ENCODE data around the gene SH3D21.

The SH3D21 gene

DNA sequence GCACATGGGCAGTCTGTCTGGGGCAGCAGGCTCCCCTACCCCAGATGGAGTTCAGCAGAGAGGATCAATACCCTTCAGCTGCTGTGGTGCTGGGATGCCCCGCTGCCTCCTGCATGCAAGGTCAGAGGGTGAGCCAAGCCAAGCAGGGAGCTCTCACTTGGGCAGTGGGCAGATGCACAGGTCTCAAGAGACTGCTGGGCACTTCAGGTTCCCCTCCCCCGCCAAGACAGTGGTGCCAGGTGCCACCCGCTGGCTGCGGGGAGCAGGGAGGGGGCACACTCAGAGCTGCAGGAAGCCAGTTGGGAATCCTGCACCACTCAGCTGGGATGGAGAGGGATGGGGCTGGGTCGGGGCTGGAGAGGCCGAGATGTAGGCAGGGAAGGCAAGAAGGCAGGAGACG lies 33.0 kb downstream of the SH3D21 start:
- DNase-seq = no peak

DNA sequence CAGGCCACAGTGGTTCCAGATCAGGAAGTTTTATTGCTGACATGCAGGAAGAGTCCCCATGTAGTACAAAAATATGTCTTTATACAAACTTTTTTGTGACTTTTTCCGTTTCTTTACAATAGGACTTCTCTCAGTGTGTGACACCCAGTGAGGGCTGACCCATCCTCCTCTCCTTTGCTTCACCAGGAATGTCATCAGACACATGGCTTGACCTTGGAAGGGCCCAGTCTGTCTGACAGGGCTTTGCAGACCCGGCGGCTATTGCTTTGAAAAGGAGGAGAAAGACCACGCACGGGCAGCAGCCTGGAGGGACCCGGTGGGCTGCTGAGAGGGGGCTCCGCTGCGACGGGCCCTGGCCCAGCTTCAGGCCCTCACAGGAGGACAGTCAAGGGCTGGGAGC lies 33.4 kb downstream of the SH3D21 start:
- DNase-seq = no peak

DNA sequence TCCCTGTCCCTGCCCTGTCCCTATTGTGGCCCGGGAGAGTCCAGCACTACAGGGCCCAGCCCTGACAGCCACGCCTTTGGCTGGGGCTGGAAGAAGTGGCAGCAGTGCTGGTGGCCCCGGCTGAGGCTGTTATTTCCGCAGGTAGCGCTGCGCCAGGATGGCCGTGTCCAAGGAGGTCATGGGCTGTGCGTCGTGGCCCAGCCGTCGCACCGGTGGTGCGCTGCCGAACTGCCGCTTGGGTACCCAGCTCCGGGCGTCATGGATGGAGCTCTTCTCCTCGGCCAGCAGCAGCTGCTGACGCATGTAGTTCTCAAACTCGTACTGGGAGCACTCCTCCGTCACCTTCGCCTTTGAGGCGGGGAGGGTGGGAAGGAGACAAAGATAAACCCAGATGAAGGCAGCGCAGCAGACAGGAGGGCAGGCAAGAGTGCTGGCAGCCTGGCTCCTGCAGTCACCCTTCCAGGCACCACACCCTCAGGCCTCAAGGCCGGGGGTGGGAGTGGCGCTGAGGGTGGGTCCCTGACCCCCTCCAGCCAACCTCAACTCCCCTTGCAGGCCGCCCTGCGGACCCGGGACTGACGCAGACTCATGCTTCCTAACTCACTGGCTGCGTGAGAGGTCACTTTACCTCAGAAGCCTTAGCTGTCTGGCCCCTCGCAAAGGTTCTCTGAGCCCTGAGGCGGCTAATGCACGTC lies 35.6 kb downstream of the SH3D21 start:
- no peak for DNase-seq

DNA sequence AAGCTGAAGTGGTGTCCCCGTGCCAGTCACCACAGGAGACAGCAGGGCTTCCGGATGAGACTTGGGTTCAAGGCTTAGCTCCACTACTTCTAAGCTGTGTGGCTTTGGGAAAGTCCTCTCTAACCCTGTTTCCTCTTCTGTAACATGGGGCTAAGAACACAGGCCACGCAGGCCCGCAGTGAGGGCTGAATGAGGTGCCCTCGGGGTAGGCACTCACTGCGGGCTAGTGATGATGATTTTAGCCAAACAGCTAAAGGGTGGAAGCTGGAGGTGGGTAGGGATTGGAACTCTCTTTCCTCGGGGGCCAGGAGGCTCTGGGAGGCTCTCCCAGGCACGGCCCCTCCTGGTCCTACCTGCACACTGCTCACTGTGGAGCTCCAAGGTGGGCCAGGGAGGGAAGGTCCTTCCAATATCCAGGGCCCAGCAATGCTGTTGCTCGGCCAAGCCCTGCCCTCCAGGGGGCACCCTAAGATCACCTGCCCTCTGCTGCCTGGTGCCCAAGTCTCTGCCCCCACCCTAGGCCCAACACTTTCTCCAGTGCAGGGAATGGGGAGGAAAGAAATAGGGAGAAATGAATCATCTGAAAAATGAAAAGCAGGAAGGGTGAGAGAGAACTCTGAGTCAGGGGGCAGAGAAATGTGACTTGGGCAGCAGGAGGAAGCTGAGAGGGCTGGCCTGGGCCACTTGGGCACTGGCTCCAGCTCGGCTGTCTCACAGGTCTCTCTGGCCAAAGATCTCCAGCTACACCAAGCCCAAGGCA lies 36.4 kb downstream of the SH3D21 start:
- no peak for DNase-seq

DNA sequence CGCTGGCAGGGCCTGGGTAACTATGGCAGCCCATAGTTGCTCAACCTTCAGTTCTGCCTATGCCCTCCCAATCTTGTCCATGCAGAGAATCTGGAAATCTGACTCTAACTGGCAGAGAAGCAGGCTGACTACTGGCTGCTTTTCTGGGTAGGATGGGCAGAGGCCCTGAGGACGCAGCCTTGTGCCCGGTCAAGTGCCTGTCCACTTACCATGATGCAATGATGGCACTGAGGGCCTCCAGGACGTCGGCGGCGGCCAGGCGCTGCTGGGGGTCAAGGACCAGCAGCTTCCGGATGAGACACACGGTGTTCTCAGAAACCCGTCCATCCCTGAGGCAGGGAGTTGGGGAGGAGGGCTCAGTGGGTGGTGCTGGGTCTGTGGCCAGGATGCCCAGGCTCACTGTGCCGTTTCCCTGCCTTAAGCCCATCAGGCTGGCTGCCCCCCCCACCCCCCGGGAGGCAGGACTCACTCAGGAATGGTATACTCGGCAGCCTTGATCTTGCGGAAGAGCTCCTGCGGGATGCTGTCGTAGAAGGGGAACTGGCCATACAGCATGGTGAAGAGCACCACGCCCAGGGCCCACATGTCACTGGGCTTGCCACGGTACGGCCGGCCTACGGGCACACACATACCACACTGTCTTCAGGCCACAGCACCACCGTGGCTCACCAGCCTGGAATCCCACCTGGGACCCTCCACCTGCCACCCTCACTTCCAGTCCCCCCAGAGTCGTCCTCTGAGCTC lies 37.7 kb downstream of the SH3D21 start:
- DNase-seq = no peak

DNA sequence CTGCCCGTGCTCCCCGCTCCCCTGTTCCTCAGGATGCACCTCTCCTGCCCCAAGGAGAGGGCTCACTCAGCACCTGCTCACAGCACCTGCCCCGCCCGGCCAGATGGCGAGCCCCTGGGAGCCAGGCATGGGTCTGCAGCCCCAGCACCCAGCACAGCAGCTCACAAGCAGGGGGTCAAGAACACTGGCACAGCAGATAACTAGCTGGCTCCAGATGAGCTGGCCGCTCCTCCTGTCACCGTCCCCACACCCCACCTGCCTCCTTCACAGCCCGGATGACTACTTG lies 38.2 kb downstream of the SH3D21 start:
- no peak for DNase-seq

DNA sequence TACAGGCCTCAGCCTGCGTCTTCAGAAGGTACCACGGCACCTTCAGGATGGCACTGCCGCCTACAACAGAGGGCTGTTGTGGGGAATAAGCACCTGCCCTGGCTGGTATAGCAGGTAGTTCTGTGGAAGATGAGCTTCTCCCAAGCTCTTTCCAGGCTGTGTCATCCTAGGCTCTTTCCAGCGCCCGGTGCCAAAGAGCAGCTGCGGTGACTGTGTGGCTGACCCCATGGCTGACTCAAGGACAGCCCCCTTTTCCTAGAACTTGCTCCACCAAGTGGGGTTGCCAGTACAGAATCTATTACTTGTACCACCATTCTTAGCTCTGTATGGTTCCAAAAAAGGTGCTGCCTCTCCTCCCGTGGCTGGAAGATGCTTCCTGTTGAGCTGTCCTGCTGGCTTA lies 39.2 kb downstream of the SH3D21 start:
- no peak for DNase-seq

DNA sequence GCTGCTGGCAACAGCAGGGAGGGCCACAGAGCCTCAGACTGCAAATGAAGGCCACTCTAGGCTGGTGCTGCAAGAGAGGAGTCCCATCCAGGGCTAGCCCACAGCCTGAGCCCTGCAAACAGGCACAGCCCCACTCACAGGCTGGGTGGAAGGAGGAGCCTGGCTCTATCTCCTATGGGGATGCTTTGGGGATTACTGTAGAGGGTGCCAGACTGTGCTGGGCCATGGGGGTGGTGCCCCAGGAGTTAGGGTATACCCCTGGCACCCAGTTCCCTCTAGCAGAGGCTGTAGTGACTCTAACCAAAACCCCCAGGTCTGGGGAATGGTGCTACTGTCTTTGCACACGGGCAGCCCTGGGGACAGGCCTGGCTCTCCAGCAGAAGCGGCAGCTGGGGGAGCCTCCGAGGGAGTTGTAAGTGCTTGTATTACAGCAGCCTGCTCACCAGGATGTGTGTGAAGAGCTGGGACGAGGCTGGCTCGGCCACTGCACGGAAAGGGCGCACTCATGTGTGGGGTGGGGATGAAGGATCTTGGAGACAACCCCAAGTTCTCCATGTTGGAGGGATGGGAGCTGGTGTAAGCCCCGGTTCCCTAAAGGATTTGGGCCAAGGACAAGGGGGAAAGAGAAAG lies 40.7 kb downstream of the SH3D21 start:
- no peak for DNase-seq

DNA sequence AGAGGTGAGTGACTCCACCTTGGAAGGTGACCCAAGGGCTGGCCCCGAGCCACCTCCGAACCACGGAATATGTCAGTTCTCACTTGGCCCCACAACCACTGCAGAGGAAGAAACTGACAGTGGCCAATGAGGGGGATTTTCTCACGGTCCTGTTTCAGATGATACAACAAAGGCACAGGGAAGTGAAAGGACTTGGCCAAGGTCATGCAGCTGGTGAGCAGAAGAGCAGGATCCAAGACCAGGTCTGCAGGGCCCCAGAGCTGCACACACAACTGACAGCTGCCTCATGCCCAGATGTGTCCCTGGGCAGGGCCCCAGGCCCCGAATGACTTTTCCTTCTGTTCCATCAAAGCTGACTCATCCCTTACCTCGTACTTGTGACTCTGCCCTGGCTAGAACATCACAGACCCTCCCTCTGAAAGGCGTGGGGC lies 43.1 kb downstream of the SH3D21 start:
- no peak for DNase-seq

DNA sequence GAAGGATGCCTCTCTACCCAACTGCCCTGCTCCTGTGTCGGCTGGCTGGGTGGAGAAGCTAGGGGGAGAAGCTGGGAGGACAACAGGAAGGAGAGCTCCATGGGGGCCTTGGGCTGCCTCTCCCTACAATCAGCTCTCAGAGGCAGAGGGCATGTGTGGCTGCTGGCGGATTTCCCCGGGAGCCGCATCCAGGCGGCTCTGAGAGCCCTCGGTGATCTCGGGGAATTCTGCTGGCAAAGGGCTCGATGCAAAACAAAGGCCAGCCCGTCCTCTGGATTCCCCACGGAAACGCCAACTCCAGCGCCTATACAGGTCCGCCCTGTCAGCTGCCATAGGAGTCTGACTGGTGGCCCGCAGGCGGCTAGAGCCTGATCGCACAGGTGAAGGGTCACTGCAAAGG lies 43.7 kb downstream of the SH3D21 start:
- no peak for DNase-seq

DNA sequence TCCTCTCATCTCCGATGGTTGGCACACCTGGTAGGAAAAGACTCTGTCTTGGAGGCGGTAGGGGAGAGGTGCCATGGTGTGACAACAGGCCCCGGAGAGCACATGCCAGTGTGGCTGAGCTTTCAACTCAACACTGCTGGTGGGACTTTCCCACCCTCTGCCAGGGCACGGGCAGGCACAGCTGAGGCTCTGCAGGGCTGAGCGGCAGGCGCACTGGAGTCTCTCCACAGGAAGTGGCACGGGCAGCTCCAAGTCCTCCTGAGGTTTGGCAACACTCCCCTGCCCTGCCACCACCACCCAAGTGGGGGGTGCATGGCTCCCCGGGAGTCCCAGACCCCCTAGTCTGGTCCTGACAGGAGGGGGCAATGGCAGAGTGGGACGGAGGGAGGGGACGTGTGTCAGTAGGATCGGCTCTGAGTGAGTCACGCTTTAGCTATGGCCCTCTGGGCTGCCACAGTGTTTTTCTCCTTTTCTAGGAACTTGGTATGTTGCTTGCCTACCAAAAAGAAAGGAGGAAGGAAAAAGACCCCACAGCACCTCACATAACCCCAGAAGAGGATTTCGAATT lies 44.6 kb downstream of the SH3D21 start:
- DNase-seq = no peak

DNA sequence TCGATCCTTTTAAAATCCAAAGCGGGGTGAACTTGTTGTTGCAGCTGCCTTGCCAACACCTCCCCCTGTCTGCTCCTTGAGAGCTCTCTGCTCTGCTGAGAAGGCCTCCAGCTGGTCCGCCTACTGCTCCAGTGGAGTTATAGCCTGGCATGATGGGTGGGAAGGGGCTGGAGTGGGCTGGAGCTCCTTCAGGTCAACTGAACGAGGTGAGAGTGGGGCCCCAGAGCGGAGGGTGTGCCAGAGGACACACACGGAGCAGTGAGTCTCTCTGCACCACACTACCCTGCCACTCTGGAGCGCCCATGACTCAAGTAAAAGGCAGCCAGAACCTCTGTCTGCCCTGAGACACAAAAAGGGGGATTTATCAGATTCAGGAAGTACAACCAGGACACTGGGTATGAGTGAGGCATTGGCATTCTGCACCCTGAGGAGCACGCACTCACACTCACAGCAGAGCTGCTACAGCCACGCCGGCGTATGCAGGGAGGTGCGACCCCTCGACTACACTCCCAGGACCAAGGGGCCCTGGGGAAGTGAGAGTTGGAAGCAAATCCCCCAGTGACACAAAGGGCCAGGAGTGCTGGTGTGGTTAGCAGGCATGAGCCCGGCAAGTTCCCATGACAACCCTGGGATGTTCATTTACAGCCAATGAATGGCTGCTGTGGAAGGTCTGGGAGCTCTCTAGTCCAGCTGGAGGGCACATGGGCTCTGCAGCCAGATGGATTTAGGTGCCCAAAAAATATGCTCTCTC lies 45.2 kb downstream of the SH3D21 start:
- no peak for DNase-seq

DNA sequence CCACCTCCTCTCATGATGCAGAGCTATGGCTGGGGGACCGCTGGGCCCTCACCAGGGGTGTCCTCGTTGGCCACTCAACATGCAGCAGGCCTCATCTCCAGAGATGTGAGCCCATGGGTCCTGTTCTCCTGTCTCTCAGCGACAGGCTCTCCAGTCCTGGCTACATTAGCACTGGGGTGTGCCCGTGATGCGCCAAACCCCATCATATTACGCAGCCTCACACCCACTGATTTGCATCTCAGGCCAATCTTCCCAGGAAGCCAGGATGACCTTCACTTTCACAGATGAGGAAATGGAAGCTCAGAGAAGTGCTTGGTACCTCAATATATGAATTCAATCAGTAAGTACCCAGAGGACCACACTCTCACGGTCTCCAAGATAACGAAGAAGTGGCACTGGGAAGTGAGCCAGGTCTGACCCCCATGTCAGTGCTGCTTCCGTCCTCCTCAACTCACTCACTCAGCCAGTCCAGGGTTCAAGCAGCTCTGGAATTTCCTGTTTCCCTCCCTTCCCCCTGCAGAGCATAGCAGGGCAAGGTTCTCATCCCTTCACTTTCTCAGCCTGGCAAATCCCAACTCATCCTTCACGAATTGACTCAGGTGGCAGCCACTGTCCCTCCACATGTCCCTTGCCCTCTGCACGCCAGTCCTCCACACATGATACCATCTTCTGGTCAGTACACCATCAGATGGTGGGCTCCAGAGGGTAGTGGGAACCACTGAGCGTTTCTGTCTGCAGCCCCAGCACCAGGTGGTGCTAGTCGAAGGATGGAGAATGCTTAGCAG lies 46.1 kb downstream of the SH3D21 start:
- no peak for DNase-seq

DNA sequence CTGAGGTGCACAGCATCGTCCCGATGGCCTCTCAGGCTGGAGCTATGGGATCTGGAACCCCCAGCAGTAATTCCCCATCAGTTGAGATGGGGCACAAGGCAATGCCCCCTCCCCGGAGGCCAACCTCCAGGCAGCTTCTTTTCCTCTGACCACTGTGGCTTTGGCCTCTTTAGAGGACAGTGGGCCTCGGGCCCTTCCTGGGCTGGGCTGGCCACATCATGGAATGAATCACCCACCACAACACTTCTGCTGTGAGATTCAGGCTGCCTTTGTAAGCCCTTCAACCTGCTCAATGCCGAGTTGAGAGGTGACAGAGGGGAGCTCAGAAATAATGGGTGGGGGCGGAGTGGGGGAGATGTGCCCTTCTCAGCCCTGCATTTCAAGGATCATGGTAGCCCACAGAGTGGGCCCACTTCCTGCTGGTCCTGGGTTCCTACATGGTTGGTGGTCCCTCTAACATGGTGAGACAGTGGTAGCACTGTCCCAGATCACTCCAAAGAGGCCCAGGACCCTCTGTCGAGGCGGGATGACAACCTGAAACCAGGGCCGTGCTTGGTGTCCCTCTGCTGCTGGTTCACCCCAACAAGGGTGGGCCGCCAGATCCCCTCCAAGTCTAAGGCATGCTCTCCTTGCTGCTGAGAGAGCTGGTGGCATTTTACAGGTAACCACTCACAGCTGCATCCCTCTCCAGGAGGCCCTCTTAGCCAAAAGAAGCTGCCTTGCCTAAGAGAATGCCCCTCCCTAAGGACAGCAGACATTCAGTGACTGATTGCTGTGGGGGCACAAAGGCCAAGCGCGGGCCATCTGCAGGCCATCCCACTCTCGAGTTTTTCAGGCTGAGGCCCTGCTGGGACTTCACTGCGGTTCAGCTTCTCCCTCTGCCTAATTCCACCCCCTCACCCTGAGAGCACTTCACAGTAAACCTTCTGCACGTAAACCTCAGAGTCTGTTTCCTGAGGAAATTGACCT lies 47.0 kb downstream of the SH3D21 start:
- DNase-seq = no peak

DNA sequence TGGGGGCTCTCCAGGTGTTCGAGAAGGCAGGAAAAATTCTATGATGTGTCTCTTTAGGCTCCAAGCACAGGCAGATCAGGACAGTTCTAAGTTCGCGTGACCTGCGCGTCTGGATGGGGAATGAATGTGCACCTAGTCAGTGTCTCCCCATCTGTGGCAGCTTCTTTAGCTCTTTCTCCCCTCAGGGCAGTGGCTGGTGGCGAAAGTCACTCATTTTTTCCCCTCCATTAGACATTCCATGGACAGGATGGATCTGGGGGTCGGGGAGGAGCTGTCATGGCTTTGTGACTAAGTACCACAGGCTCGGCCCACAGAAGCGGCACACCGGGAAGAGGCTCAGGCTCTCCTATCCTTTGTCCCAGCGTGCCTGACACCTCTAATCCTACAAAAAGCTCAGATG lies 48.3 kb downstream of the SH3D21 start:
- DNase-seq = no peak

DNA sequence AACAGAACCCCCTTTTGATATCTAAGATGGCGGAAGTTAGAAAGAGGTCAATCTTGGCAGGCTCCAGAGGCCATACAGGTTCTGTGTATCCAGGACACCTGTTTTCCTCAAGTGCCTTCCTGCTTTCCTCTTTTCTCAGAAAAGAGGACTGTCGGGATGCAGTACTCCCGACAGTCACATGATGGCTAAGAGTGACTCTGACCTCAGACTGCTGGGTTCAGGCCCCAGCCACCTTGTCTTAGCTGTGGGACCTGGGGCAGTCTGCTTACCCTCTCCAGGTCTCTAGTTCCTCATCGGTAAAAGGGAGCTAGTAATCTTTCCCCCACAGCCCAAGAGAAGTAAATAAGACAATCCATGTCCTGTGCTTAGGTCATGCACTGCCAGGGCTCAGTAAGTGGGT lies 49.6 kb downstream of the SH3D21 start:
- DNase-seq = no peak

DNA sequence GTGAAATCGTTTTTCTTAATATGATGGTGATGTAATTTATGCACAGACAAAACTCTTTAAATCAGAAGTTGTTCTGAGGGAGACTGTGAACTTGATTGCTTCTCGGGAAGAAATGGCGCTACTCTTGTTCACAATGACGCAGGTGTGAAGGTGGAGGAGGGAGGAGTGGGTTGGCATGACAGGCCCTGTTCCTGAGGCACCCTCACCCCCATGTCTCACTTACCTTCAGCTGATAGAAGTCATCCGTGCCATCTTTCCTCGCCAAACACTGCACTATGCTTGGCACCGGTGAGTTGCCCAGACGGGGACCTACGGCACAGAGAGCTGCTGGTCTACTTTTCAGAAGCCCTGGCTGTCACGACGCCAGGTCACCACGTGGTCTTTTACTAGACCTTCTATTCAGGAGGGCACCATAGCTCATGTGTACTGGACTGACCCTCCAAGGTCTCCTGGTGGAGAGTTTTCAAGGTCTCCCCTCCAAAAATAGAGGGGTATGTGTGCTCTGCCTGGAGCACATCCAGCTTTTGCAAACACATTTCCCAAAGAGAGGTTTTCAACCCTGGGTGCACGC lies 52.4 kb downstream of the SH3D21 start:
- no peak for DNase-seq

DNA sequence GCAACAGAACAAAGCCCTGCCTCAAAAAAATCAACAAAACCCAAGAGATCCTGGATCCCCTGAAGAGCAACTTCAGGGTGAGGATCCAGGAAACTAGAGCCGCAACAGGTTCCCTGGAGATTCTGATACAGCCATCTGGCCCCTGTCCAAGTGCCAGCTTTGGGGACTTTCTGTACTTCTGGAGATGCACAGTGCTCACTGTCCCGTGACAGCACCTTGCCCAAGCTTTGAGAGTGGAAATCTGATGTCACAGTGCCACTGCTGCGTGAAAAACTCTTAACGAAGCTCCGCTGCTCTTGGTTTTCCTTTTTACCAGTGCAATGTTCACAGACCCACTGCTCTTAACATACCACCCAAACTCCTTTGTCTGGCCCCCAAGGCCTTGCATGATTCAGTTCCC lies 53.2 kb downstream of the SH3D21 start:
- no peak for DNase-seq

DNA sequence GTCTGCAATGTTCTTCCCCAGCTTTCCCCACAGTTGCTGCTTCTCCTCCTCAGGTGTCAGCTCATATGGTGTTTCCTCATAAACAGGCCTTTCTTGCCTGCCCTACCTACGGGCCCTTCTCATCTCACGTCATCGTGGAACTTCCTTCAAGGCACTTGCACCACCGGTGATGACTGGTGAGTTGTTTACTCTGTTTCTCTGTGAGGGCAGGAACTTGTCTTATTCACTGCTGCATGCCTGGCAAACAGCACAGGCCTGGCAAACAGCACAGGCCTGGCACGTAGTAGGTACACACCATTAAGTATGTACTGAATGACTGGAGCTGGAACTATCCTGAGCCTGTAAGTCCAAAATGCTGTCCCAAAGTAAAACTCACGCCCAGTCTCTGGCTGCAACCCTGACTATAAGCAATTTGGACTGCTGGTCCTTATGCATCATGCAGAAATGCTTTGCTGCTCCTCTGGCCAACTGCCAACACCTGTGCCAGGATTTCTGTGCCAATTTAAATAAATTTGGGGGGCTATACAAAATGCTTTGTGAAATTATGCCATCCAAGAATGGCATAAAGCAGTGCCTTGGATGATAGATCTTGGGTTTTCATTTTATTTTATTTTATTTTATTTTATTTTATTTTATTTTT lies 53.9 kb downstream of the SH3D21 start:
- peak in 1 of 2 experiments; percentile 56 for DNase-seq

DNA sequence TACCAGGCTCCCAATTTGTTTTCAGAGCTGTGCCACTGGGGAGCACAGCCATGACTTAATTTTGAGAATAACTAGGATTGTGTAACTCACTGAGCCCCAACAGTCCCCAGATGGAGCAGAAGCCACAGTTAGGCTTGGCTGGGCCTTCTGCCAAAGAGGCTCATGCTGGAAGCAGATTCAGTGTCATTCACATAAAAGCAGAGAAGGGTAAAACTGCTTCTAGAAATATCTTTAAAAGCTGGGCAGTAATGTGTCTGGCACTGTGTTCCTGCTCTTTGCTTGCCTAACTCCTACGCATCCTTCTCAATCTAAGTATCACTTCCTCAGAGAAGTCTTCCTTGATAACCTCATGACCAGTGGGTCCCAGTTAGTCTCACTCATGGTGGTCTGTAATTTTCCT lies 59.2 kb downstream of the SH3D21 start:
- DNase-seq = peak; percentile 65 to 90
